GM23338 (cell line): Measurements from ENCODE around the gene WDR1. TPM values are rescaled to one million over a fixed set of nuclear protein-coding genes. Genes with fewer than 3 reads are reported as not detected.

Experiments
- ATAC-seq: fragments of 200-7000 bp; cut with Tn5 transposase; 3 replicates; pipeline ENCODE4 v1.9.1; 2020
- DNase-seq: peaks from one replicate; pipeline ENCODE4 v3.0.0-alpha.2; 2015; ENCODE audit warnings: low spot score
- H2AFZ ChIP-seq: fragments of 200-600 bp; sonication (generic); 2 replicates; pipeline ENCODE4 v1.8.0; 2016; ENCODE audit warnings: antibody characterized with exemption, mild to moderate bottlenecking, moderate library complexity
- H3F3A ChIP-seq: fragments of 200-600 bp; sonication (generic); replicated peaks from 2 replicates; pipeline ENCODE4 v1.8.0; 2017; ENCODE audit warnings: antibody characterized with exemption, mixed run types, low read depth
- H3K27ac ChIP-seq: fragments of 200-600 bp; sonication (generic); 2 replicates; pipeline ENCODE4 v1.6.1; 2016; ENCODE audit warnings: low read depth
- H3K27me3 ChIP-seq: fragments of 200-600 bp; sonication (generic); 2 replicates; pipeline ENCODE4 v1.8.0; 2016; ENCODE audit warnings: mild to moderate bottlenecking, mixed run types, moderate library complexity; ENCODE audit not compliant: insufficient read depth
- H3K36me3 ChIP-seq: fragments of 200-600 bp; sonication (generic); 2 replicates; pipeline ENCODE4 v1.8.0; 2016; ENCODE audit warnings: mild to moderate bottlenecking; ENCODE audit not compliant: insufficient read depth
- H3K4me1 ChIP-seq: fragments of 200-600 bp; sonication (generic); 2 replicates; pipeline ENCODE4 v1.8.0; 2016; ENCODE audit warnings: mild to moderate bottlenecking, moderate library complexity; ENCODE audit not compliant: insufficient read depth
- H3K4me2 ChIP-seq: fragments of 200-600 bp; sonication (generic); 2 replicates; pipeline ENCODE4 v1.7.1; 2017; ENCODE audit warnings: mixed run types
- H3K4me3 ChIP-seq: fragments of 200-600 bp; sonication (generic); 2 replicates; pipeline ENCODE4 v1.6.1; 2016; ENCODE audit warnings: mixed run types
- H3K79me2 ChIP-seq: fragments of 200-600 bp; sonication (generic); replicated peaks from 2 replicates; pipeline ENCODE4 v1.8.0; 2017; ENCODE audit warnings: mild to moderate bottlenecking; ENCODE audit not compliant: insufficient read depth
- H3K9me2 ChIP-seq: fragments of 200-600 bp; sonication (generic); 2 replicates; pipeline ENCODE4 v1.8.0; 2017; ENCODE audit not compliant: insufficient read depth
- H4K20me1 ChIP-seq: fragments of 200-600 bp; sonication (generic); replicated peaks from 2 replicates; pipeline ENCODE4 v1.8.0; 2017; ENCODE audit warnings: mild to moderate bottlenecking; ENCODE audit not compliant: insufficient read depth
- H3K27ac Mint-ChIP-seq: 2 replicates; pipeline ENCODE4 v1.8.0; 2020; ENCODE audit warnings: inconsistent platforms, mild to moderate bottlenecking, moderate library complexity, mixed read lengths
- H3K27me3 Mint-ChIP-seq: 3 replicates; pipeline ENCODE4 v1.8.0; 2022; ENCODE audit warnings: low read depth, mild to moderate bottlenecking, moderate library complexity, mixed read lengths, inconsistent platforms; ENCODE audit not compliant: insufficient read depth, poor library complexity
- H3K36me3 Mint-ChIP-seq: 3 replicates; pipeline ENCODE4 v1.8.0; 2021; ENCODE audit warnings: low read depth, mild to moderate bottlenecking, inconsistent platforms, moderate library complexity, mixed read lengths
- H3K4me1 Mint-ChIP-seq: 3 replicates; pipeline ENCODE4 v1.8.0; 2020; ENCODE audit warnings: mild to moderate bottlenecking, inconsistent platforms, mixed read lengths
- H3K4me3 Mint-ChIP-seq: 3 replicates; pipeline ENCODE4 v1.8.0; 2021; ENCODE audit warnings: moderate library complexity, mild to moderate bottlenecking, inconsistent platforms, mixed read lengths
- H3K9me3 Mint-ChIP-seq: 3 replicates; pipeline ENCODE4 v1.8.0; 2020; ENCODE audit warnings: moderate library complexity, mild to moderate bottlenecking, inconsistent platforms, mixed read lengths
- EZH2phosphoT487 ChIP-seq: fragments of 200-600 bp; sonication (generic); IDR thresholded peaks from one replicate; pipeline ENCODE4 v1.8.1; 2018; ENCODE audit warnings: antibody characterized with exemption; ENCODE audit not compliant: unreplicated experiment
- ZNF114 ChIP-seq: fragments of 250-450 bp; sonication (Bioruptor Pico); IDR thresholded peaks from 2 replicates; pipeline ENCODE4 v1.5.0; 2020; ENCODE audit warnings: mild to moderate bottlenecking, moderate library complexity
- polyA plus RNA-seq: library from polyadenylated mRNA; unstranded; fragments of >200 nt; fragmentation: Nextera tagmentation; extraction: Ambion mirVana; gene quantifications from 2 replicates; pipeline ENCODE4 v1.2.1, GENCODE V29; 2016
- total RNA-seq: library from RNA; depleted of rRNA; stranded (reverse); fragments of >200 nt; shearing (Covaris generic); gene quantifications from 2 replicates; pipeline ENCODE4 v1.2.3, GENCODE V29; 2014
- TF ChIP-seq, protein P1 (sequence below), 2 experiments: fragments of 200-600 bp in 1 of 2; sonication (generic) in 1 of 2; conservative IDR thresholded peaks; 2 replicates each; pipeline versions ENCODE4 v1.5.1 to v1.6.1; 2016 to 2017; ENCODE audit warnings: antibody characterized with exemption in 2 of 2, low read depth in 2 of 2, mild to moderate bottlenecking in 2 of 2, moderate library complexity in 1 of 2
- TF ChIP-seq, protein P2 (sequence below): IDR thresholded peaks from one replicate; pipeline ENCODE4 v1.6.1; 2018; ENCODE audit warnings: antibody characterized with exemption; ENCODE audit not compliant: unreplicated experiment

The WDR1 gene
- total and polyA plus RNA-seq, 2 experiments from 2014 or later: 93.2 to 248 TPM

DNA sequence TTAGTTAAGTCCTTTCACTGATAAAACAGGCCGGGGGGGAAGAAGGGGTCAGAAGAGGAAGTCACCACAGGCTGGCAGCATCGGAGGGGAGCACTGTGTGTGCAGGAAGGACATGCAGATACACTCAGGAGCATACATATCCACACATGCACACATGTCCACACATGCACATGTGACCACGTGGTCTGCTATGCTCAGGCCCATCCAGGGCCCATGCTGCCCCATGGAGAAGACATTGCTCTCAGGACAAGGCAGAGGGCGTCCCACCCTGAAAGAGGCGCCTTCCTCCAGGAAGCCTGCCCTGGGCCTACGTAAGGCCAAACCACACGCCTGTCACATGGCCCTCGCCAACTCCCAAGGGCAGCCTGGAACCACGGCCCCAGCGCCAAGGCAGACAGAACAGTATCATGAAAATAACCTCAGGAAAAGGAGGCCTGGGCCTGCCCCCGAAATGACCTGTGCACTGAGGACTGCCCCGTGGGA lies 15.8 kb downstream of the WDR1 start:
- peak; percentile 5; the same call in 2 of the 3 replicates for ATAC-seq
- no peaks in the 10 kb centered on the region for H3K9me3 Mint-ChIP-seq
- TF ChIP-seq EZH2phosphoT487: no peak
- TF ChIP-seq, protein P1, sequence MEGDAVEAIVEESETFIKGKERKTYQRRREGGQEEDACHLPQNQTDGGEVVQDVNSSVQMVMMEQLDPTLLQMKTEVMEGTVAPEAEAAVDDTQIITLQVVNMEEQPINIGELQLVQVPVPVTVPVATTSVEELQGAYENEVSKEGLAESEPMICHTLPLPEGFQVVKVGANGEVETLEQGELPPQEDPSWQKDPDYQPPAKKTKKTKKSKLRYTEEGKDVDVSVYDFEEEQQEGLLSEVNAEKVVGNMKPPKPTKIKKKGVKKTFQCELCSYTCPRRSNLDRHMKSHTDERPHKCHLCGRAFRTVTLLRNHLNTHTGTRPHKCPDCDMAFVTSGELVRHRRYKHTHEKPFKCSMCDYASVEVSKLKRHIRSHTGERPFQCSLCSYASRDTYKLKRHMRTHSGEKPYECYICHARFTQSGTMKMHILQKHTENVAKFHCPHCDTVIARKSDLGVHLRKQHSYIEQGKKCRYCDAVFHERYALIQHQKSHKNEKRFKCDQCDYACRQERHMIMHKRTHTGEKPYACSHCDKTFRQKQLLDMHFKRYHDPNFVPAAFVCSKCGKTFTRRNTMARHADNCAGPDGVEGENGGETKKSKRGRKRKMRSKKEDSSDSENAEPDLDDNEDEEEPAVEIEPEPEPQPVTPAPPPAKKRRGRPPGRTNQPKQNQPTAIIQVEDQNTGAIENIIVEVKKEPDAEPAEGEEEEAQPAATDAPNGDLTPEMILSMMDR (conservative IDR thresholded peaks at IDR 0.05; ENCODE audit: low read depth in 2 of 2): 0 out of 4 replicates have a peak, but pooled peaks of 1 of the 2 experiments have one; percentile 7
- TF ChIP-seq, protein P2, sequence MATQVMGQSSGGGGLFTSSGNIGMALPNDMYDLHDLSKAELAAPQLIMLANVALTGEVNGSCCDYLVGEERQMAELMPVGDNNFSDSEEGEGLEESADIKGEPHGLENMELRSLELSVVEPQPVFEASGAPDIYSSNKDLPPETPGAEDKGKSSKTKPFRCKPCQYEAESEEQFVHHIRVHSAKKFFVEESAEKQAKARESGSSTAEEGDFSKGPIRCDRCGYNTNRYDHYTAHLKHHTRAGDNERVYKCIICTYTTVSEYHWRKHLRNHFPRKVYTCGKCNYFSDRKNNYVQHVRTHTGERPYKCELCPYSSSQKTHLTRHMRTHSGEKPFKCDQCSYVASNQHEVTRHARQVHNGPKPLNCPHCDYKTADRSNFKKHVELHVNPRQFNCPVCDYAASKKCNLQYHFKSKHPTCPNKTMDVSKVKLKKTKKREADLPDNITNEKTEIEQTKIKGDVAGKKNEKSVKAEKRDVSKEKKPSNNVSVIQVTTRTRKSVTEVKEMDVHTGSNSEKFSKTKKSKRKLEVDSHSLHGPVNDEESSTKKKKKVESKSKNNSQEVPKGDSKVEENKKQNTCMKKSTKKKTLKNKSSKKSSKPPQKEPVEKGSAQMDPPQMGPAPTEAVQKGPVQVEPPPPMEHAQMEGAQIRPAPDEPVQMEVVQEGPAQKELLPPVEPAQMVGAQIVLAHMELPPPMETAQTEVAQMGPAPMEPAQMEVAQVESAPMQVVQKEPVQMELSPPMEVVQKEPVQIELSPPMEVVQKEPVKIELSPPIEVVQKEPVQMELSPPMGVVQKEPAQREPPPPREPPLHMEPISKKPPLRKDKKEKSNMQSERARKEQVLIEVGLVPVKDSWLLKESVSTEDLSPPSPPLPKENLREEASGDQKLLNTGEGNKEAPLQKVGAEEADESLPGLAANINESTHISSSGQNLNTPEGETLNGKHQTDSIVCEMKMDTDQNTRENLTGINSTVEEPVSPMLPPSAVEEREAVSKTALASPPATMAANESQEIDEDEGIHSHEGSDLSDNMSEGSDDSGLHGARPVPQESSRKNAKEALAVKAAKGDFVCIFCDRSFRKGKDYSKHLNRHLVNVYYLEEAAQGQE: no peak

DNA sequence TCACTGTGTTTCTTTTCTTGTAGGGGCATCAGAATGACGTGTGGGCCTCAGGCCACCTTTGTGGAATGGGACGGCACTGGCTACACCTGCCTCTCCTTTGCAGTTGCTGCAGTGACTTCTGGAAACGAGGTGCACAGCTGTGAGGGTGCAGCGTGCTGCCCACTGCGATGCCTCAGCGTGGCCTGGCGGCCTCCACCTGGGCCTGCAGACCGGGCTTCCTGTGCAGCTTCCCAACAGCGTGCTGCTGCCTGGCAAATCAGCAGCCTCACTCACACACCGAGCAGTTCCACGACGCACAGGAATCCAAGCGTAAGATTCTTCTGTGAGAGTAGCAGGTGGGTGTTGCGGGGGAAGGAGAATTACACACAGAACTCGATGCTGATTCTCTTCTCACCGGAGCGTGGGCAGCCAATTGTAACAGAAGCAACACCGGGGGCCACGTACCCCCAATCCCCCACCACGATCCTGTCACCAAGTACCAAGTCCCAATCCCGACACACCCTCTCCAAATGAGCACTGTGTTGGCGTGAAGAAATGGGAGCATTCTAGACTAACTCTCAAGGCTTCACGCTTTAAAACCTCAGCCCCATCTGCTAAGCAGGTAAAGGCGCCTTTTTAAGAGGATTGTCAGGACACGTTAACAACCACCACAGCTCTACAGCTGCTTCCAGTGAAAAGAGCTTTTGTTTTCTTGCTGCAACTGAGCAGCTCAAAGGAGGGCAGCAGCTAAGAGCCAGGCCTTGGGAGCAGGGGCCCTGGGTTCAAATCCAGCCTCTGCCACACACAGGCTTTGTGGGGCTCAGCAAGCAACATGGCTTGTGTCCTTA lies 16.9 kb downstream of the WDR1 start:
- no peak overlapping the region for H3K27ac Mint-ChIP-seq
- peaks cover 14% of the 10 kb centered on the region for H3K27me3 Mint-ChIP-seq
- Histone ChIP-seq H3K27ac (no peak overlapping the region), H3K36me3 (peaks cover 27% of the 10 kb centered on the region), H3F3A (no peaks in the 10 kb centered on the region), H4K20me1 (peaks cover 44% of the 10 kb centered on the region), H3K27me3 (no peaks in the 10 kb centered on the region), H3K4me1 (peaks cover 8% of the 10 kb centered on the region; the same call in 1 of the 2 replicates), H3K4me2 (no peak overlapping the region), H3K9me2 (no peaks in the 10 kb centered on the region), H2AFZ (no peak overlapping the region), H3K79me2 (peaks cover 92% of the 10 kb centered on the region), H3K4me3 (no peak overlapping the region)
- DNase-seq (no peak), ATAC-seq (no peak)
- no peaks in the 10 kb centered on the region for H3K9me3 Mint-ChIP-seq
- peaks cover 45% of the 10 kb centered on the region for H3K4me1 Mint-ChIP-seq
- no peak overlapping the region for H3K4me3 Mint-ChIP-seq
- H3K36me3 Mint-ChIP-seq: peaks cover 81% of the 10 kb centered on the region
- TF ChIP-seq ZNF114 (CRISPR knock-in tag): no peak

More for the DNA sequence above, 15.8 kb downstream of the WDR1 start:
- Histone ChIP-seq H4K20me1 (peaks cover 54% of the 10 kb centered on the region), H3K4me2 (no peak overlapping the region), H3K27ac (no peak overlapping the region), H3K36me3 (peaks cover 27% of the 10 kb centered on the region), H3K79me2 (peaks cover 93% of the 10 kb centered on the region), H2AFZ (no peak overlapping the region), H3F3A (no peaks in the 10 kb centered on the region), H3K27me3 (no peaks in the 10 kb centered on the region), H3K4me1 (peaks cover 8% of the 10 kb centered on the region; the same call in 1 of the 2 replicates), H3K9me2 (no peaks in the 10 kb centered on the region), H3K4me3 (no peak overlapping the region)
- H3K36me3 Mint-ChIP-seq: peaks cover 71% of the 10 kb centered on the region
- H3K27ac Mint-ChIP-seq: peak overlapping the region; percentile 90
- no peak overlapping the region for H3K4me3 Mint-ChIP-seq
- no peak for DNase-seq
- H3K4me1 Mint-ChIP-seq: peaks cover 55% of the 10 kb centered on the region
- peaks cover 12% of the 10 kb centered on the region for H3K27me3 Mint-ChIP-seq
